H1 (cell line): Measurements from ENCODE around the gene SUGP1. TPM values are rescaled to one million over a fixed set of nuclear protein-coding genes. Genes with fewer than 3 reads are reported as not detected.

ENCODE experiments used
- CTCF ChIA-PET: fragments of 300-600 bp; sonication (Branson Sonifier 250); formaldehyde crosslinking; loops from one replicate; lab custom pipeline; 2021; ENCODE audit not compliant: partially characterized antibody; lab: Charles Lee
- POLR2A ChIA-PET: fragments of 300-600 bp; sonication (Branson Sonifier 250); formaldehyde crosslinking; loops from one replicate; lab custom pipeline; 2021; ENCODE audit warnings: inconsistent platforms; ENCODE audit not compliant: partially characterized antibody; lab: Charles Lee
- DNase-seq, 2 experiments: peaks; one replicate each; pipeline versions ENCODE4 v3.0.0 to v3.0.0-alpha.2; 2010 to 2022; ENCODE audit warnings: low spot score in 2 of 2, low read depth in 1 of 2, mixed read lengths in 1 of 2
- FAIRE-seq: peaks from 2 replicates; lab custom pipeline; 2011; peaks lifted over from hg19 to GRCh38; lab: Jason Lieb, UNC
- H2AFZ ChIP-seq: 2 replicates; pipeline ENCODE4 v1.8.1; 2012; ENCODE audit warnings: low read length, inconsistent platforms
- H2AK5ac ChIP-seq: 2 replicates; pipeline ENCODE4 v1.6.1; 2013; ENCODE audit warnings: low read depth, low read length
- H2BK120ac ChIP-seq: replicated peaks from 2 replicates; pipeline ENCODE3; 2013; ENCODE audit warnings: low read depth, low read length, inconsistent platforms
- H2BK12ac ChIP-seq: 2 replicates; pipeline ENCODE4 v1.6.1; 2013; ENCODE audit warnings: low read depth, low read length
- H2BK15ac ChIP-seq: 2 replicates; pipeline ENCODE4 v1.6.1; 2013; ENCODE audit warnings: low read length
- H2BK20ac ChIP-seq: 2 replicates; pipeline ENCODE4 v1.6.1; 2013; ENCODE audit warnings: low read length
- H2BK5ac ChIP-seq: 2 replicates; pipeline ENCODE4 v1.6.1; 2013; ENCODE audit warnings: low read depth, low read length
- H3K14ac ChIP-seq: 2 replicates; pipeline ENCODE4 v1.6.1; 2013; ENCODE audit warnings: inconsistent platforms; ENCODE audit not compliant: insufficient read length
- H3K18ac ChIP-seq: 2 replicates; pipeline ENCODE4 v1.6.1; 2013; ENCODE audit warnings: low read length; ENCODE audit errors: extremely low read depth
- H3K23ac ChIP-seq: 2 replicates; pipeline ENCODE4 v1.6.1; 2013; ENCODE audit warnings: inconsistent platforms; ENCODE audit not compliant: insufficient read length
- H3K23me2 ChIP-seq: 2 replicates; pipeline ENCODE4 v1.6.1; 2013; ENCODE audit warnings: low read depth, low read length
- H3K27ac ChIP-seq: 2 replicates; pipeline ENCODE4 v1.6.1; 2011; ENCODE audit warnings: low read depth, low read length, inconsistent platforms
- H3K27me3 ChIP-seq, 4 experiments: replicated peaks in 1 of 4; 1 replicate in 1 of 4; 2 replicates in 3 of 4; pipeline versions ENCODE4 v1.6.1 to v1.8.1; 2011 to 2013; ENCODE audit warnings: low read length in 3 of 4, mild to moderate bottlenecking in 3 of 4, inconsistent platforms in 2 of 4, mixed read lengths in 2 of 4, moderate library complexity in 1 of 4; ENCODE audit not compliant: control insufficient read depth in 3 of 4, insufficient read depth in 3 of 4; ENCODE audit errors: extremely low read depth in 1 of 4
- H3K36me3 ChIP-seq, 4 experiments: 2 replicates each; pipeline versions ENCODE4 v1.6.1 to v1.8.1; 2011 to 2013; ENCODE audit warnings: mild to moderate bottlenecking in 4 of 4, low read length in 3 of 4, moderate library complexity in 2 of 4, control low read depth in 1 of 4, inconsistent platforms in 1 of 4; ENCODE audit not compliant: insufficient read depth in 4 of 4, control insufficient read depth in 2 of 4
- H3K4ac ChIP-seq: replicated peaks from 2 replicates; pipeline ENCODE3; 2013; ENCODE audit warnings: low read length, low read depth, mixed read lengths, inconsistent platforms; ENCODE audit not compliant: insufficient read length
- H3K4me1 ChIP-seq, 4 experiments: replicated peaks in 1 of 4; 1 replicate in 1 of 4; 2 replicates in 3 of 4; pipeline versions ENCODE4 v1.6.1 to v1.8.1; 2011 to 2013; ENCODE audit warnings: low read length in 3 of 4, inconsistent platforms in 2 of 4, mixed read lengths in 1 of 4; ENCODE audit not compliant: insufficient read depth in 4 of 4, control insufficient read depth in 3 of 4
- H3K4me2 ChIP-seq, 2 experiments: 2 replicates each; pipeline versions ENCODE4 v1.6.1 to v1.8.1; 2011 to 2013; ENCODE audit warnings: low read depth in 2 of 2, low read length in 2 of 2, control low read depth in 1 of 2, inconsistent platforms in 1 of 2, mild to moderate bottlenecking in 1 of 2; ENCODE audit not compliant: insufficient read depth in 1 of 2
- H3K4me3 ChIP-seq, 4 experiments: fragments of 200-600, 300-600 bp in 1 of 4; sonication (generic), shearing (Covaris generic), sonication (Bioruptor Twin) in 1 of 4; 2 replicates each; pipeline versions ENCODE4 v1.5.1 to v1.8.1; 2011 to 2016; ENCODE audit warnings: low read length in 4 of 4, low read depth in 3 of 4, control low read depth in 2 of 4, inconsistent platforms in 2 of 4, mild to moderate bottlenecking in 2 of 4, mixed read lengths in 1 of 4, moderate library complexity in 1 of 4; ENCODE audit not compliant: insufficient read depth in 2 of 4; ENCODE audit errors: extremely low read depth in 1 of 4
- H3K56ac ChIP-seq: replicated peaks from 2 replicates; pipeline ENCODE3; 2013; ENCODE audit warnings: low read depth, mild to moderate bottlenecking, mixed read lengths, low read length, inconsistent platforms; ENCODE audit not compliant: insufficient read length
- H3K79me1 ChIP-seq: 2 replicates; pipeline ENCODE4 v1.6.1; 2013; ENCODE audit warnings: low read depth, low read length, control low read depth
- H3K79me2 ChIP-seq, 2 experiments: 2 replicates each; pipeline versions ENCODE4 v1.6.1 to v1.8.1; 2012 to 2013; ENCODE audit warnings: low read length in 2 of 2, mild to moderate bottlenecking in 2 of 2, inconsistent platforms in 1 of 2; ENCODE audit not compliant: insufficient read depth in 2 of 2, control insufficient read depth in 1 of 2
- H3K9ac ChIP-seq, 4 experiments: replicated peaks in 1 of 4; 1 replicate in 1 of 4; 2 replicates in 3 of 4; pipeline versions ENCODE4 v1.6.1 to v1.8.1; 2011 to 2013; ENCODE audit warnings: low read depth in 3 of 4, low read length in 3 of 4, control low read depth in 2 of 4, mild to moderate bottlenecking in 2 of 4, moderate library complexity in 2 of 4, inconsistent platforms in 1 of 4; ENCODE audit errors: extremely low read depth in 1 of 4
- H3K9me3 ChIP-seq, 2 experiments: 2 replicates each; pipeline versions ENCODE4 v1.6.1 to v1.8.1; 2012 to 2013; ENCODE audit warnings: mild to moderate bottlenecking in 2 of 2, moderate library complexity in 2 of 2, control low read depth in 1 of 2, inconsistent platforms in 1 of 2, low read depth in 1 of 2, low read length in 1 of 2, mixed read lengths in 1 of 2; ENCODE audit not compliant: insufficient read depth in 2 of 2
- H4K20me1 ChIP-seq, 2 experiments: replicated peaks in 1 of 2; 2 replicates each; pipeline versions ENCODE3 to v1.8.1; 2011 to 2013; ENCODE audit warnings: inconsistent platforms in 2 of 2, low read length in 2 of 2, mild to moderate bottlenecking in 1 of 2; ENCODE audit not compliant: insufficient read depth in 2 of 2, control insufficient read depth in 1 of 2
- H4K5ac ChIP-seq: 2 replicates; pipeline ENCODE4 v1.6.1; 2013; ENCODE audit warnings: low read length, low read depth, mixed read lengths, inconsistent platforms; ENCODE audit not compliant: insufficient read length
- H4K8ac ChIP-seq: 2 replicates; pipeline ENCODE4 v1.8.0; 2013; ENCODE audit warnings: mild to moderate bottlenecking, moderate library complexity, low read length, inconsistent platforms; ENCODE audit not compliant: insufficient read depth; ENCODE audit errors: extremely low read depth
- H4K91ac ChIP-seq: replicated peaks from 2 replicates; pipeline ENCODE3; 2013; ENCODE audit warnings: low read length, mixed read lengths, inconsistent platforms; ENCODE audit not compliant: insufficient read length
- CHD1 ChIP-seq: IDR thresholded peaks from 2 replicates; pipeline ENCODE4 v1.6.1; 2012; ENCODE audit warnings: low read depth, low read length, improper control_type of control experiment
- GTF2F1 ChIP-seq: IDR thresholded peaks from 2 replicates; pipeline ENCODE4 v1.6.1; 2012; ENCODE audit warnings: low read depth, low read length, improper control_type of control experiment, borderline replicate concordance
- KDM5A ChIP-seq: fragments of 200-600 bp; IDR thresholded peaks from 2 replicates; pipeline ENCODE4 v1.7.1; 2012; ENCODE audit warnings: mild to moderate bottlenecking, low read length, inconsistent platforms, mixed read lengths
- RXRA ChIP-seq: IDR thresholded peaks from 2 replicates; pipeline ENCODE4 v1.6.1; 2011; ENCODE audit warnings: low read depth, mild to moderate bottlenecking, low read length, moderate library complexity; ENCODE audit not compliant: insufficient read depth
- SIN3A ChIP-seq, 2 experiments: IDR thresholded peaks in 1 of 2; conservative IDR thresholded peaks in 1 of 2; 2 replicates each; pipeline ENCODE4 v1.6.1; 2011 to 2012; ENCODE audit warnings: low read length in 2 of 2, improper control_type of control experiment in 1 of 2, low read depth in 1 of 2, mild to moderate bottlenecking in 1 of 2
- SIRT6 ChIP-seq: IDR thresholded peaks from one replicate; pipeline ENCODE4 v1.7.1; 2012; ENCODE audit warnings: low read length, inconsistent platforms
- SIX5 ChIP-seq: IDR thresholded peaks from 2 replicates; pipeline ENCODE4 v1.6.1; 2011; ENCODE audit warnings: mild to moderate bottlenecking, low read depth, low read length
- WGBS, 2 experiments: shearing (Covaris generic) in 1 of 2; methylation state at CpG; one replicate each; pipeline versions ENCODE4 v1.1.6 to v1.1.7; 2013 to 2015; ENCODE audit warnings: low lambda C conversion rate in 2 of 2, mixed read lengths in 2 of 2, inconsistent platforms in 1 of 2, low coverage in 1 of 2, missing lambda C conversion rate in 1 of 2; ENCODE audit not compliant: insufficient replicate concordance in 2 of 2, insufficient coverage in 1 of 2, insufficient read length in 1 of 2; ENCODE audit errors: extremely low coverage in 1 of 2, missing lambda C conversion rate in 1 of 2; 5-methylcytosine and 5-hydroxymethylcytosine counted together
- polyA plus RNA-seq, 7 experiments: library from polyadenylated mRNA; depleted of rRNA in 3 of 7; stranded (reverse) in 5 of 7; unstranded in 2 of 7; fragments of >200 nt in 5 of 7; fragments of 200-250 nt in 2 of 7; gene quantifications; 1 replicate in 5 of 7; 2 replicates in 1 of 7; 4 replicates in 1 of 7; pipeline versions ENCODE4 v1.2.1 to v1.2.3, GENCODE V29; 2011 to 2013; ENCODE audit warnings: missing spikeins in 2 of 7, mixed read lengths in 2 of 7
- total RNA-seq: library from RNA; stranded (reverse); fragmentation: NEBNext Ultra II Directional; extraction: Animal tissue kit (Norgen Biotek cat#: 25700); gene quantifications from 2 replicates; pipeline ENCODE4 v1.2.1, GENCODE V29; 2021
- TF ChIP-seq, protein P1 (sequence below): IDR thresholded peaks from 2 replicates; pipeline ENCODE4 v1.6.1; 2011; ENCODE audit warnings: low read length, improper control_type of control experiment

The SUGP1 gene
- total and polyA plus RNA-seq, 2 of the 8 experiments (the other 6 are each of a cell fraction or from before 2014, with no cell fraction given): 38.5 to 65.2 TPM

DNA sequence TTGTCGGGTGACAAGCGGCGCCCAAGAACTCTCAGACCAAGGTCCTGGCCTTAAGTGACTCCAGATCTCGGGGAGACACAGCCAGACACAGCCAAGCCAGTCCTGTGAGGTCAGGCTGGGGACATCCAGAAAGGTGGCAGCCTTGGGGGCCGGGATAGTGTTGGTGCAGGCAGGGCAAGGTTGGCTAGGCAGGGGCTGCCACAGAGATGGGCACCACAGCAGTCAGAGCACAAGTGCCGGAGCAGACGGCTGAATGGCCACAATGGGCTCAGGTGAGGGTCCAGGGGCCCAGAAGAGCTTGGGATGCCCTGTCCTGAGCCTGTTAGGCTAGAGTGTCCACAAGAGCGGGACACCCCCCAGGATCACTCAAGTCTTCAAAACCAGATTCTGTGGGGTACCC lies 32.5 kb upstream of the SUGP1 start:
- no peaks in the 10 kb centered on the region for H3K23me2 ChIP-seq
- H3K4ac ChIP-seq: no peak overlapping the region
- no peaks in the 10 kb centered on the region for H3K27me3 ChIP-seq
- H3K14ac ChIP-seq: no peak overlapping the region
- H2BK5ac ChIP-seq: no peak overlapping the region
- no peak overlapping the region for H2BK12ac ChIP-seq
- DNase-seq (no peak), FAIRE-seq (no peak)
- H3K79me2 ChIP-seq: no peaks in the 10 kb centered on the region
- no peak overlapping the region for H4K91ac ChIP-seq
- no peaks in the 10 kb centered on the region for H3K79me1 ChIP-seq
- CTCF ChIA-PET: interaction anchor here (0.6 to 5.1 kb wide), 3 partner anchors 11 to 136 kb away, joined by 3 to 24 read pairs (median 3); no protein-coding TSS in a partner anchor
- H2AFZ ChIP-seq: no peak overlapping the region
- H3K23ac ChIP-seq: no peak overlapping the region
- no peaks in the 10 kb centered on the region for H3K9me3 ChIP-seq
- H3K27ac ChIP-seq: no peak overlapping the region
- no peak overlapping the region for H2AK5ac ChIP-seq
- H2BK15ac ChIP-seq: no peak overlapping the region
- no peak overlapping the region for H3K18ac ChIP-seq
- POLR2A ChIA-PET: interaction anchor here (0.9 kb wide), 1 partner anchor 44 kb away, joined by 4 read pairs; no protein-coding TSS in a partner anchor
- no peak overlapping the region for H4K8ac ChIP-seq
- no peak overlapping the region for H2BK120ac ChIP-seq
- no peak overlapping the region for H2BK20ac ChIP-seq
- H4K20me1 ChIP-seq: peaks cover 3 to 5% of the 10 kb centered on the region in 2 experiments
- peaks cover 14 to 58% (median 34%) of the 10 kb centered on the region in 4 experiments for H3K36me3 ChIP-seq
- H3K4me2 ChIP-seq: no peak overlapping the region
- no peak overlapping the region for H3K4me3 ChIP-seq
- 96% methylated on average over 8 of the region's 8 CpGs; no CpG with 5 or more reads in 1 of the 2 experiments for WGBS, 2 experiments
- H3K4me1 ChIP-seq: no peaks in the 10 kb centered on the region
- no peak overlapping the region for H3K9ac ChIP-seq
- no peak overlapping the region for H3K56ac ChIP-seq
- H4K5ac ChIP-seq: no peak overlapping the region
- TF ChIP-seq GTF2F1 (no peak), RXRA (no peak), CHD1 (no peak), SIX5 (no peak), SIN3A (conservative IDR thresholded peaks at IDR 0.05 in 1 of 2, IDR thresholded peaks at IDR 0.05 in 1 of 2; ENCODE audit: low read depth in 1 of 2, low read length in 2 of 2) (no peak), SIRT6 (no peak), KDM5A (no peak)
- TF ChIP-seq, protein P1, sequence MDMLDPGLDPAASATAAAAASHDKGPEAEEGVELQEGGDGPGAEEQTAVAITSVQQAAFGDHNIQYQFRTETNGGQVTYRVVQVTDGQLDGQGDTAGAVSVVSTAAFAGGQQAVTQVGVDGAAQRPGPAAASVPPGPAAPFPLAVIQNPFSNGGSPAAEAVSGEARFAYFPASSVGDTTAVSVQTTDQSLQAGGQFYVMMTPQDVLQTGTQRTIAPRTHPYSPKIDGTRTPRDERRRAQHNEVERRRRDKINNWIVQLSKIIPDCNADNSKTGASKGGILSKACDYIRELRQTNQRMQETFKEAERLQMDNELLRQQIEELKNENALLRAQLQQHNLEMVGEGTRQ: no peak
